Neural cell (in vitro differentiated cells): ENCODE results near the gene MMP24.
"Not testable (repeated sequence)": the region's sequence is repeated elsewhere in the genome, so short reads cannot be mapped to it uniquely, and the experiment has no call there.

Experiments
- EP300 ChIP-seq: fragments of 450-650 bp; conservative IDR thresholded peaks from 2 replicates; pipeline ENCODE4 v1.6.1; 2014; ENCODE audit warnings: antibody characterized with exemption, mild to moderate bottlenecking, moderate library complexity; ENCODE audit not compliant: poor library complexity, severe bottlenecking
- EZH2 ChIP-seq: fragments of 200-600, 300-800 bp; shearing (Covaris generic), sonication (generic); IDR thresholded peaks from 2 replicates; pipeline ENCODE4 v1.6.1; 2014; ENCODE audit warnings: antibody characterized with exemption, low read length, borderline replicate concordance, mild to moderate bottlenecking; ENCODE audit not compliant: insufficient read depth, poor library complexity, severe bottlenecking
- POLR2AphosphoS5 ChIP-seq: IDR thresholded peaks from 2 replicates; pipeline ENCODE4 v1.6.1; 2012
- SMC3 ChIP-seq: fragments of 450-650 bp; conservative IDR thresholded peaks from 2 replicates; pipeline ENCODE4 v1.6.1; 2014; ENCODE audit warnings: antibody characterized with exemption, mild to moderate bottlenecking, moderate library complexity; ENCODE audit not compliant: poor library complexity
- TAF1 ChIP-seq: IDR thresholded peaks from 2 replicates; pipeline ENCODE4 v1.6.1; 2012; ENCODE audit warnings: low read depth
- TF ChIP-seq, protein P1 (sequence below): IDR thresholded peaks from 2 replicates; pipeline ENCODE4 v1.6.1; 2012; ENCODE audit warnings: borderline replicate concordance
- TF ChIP-seq, protein P2 (sequence below): fragments of 450-650 bp; IDR thresholded peaks from 2 replicates; pipeline ENCODE4 v1.5.1; 2014; ENCODE audit warnings: antibody characterized with exemption, mild to moderate bottlenecking, moderate library complexity; ENCODE audit not compliant: poor library complexity, severe bottlenecking

DNA sequence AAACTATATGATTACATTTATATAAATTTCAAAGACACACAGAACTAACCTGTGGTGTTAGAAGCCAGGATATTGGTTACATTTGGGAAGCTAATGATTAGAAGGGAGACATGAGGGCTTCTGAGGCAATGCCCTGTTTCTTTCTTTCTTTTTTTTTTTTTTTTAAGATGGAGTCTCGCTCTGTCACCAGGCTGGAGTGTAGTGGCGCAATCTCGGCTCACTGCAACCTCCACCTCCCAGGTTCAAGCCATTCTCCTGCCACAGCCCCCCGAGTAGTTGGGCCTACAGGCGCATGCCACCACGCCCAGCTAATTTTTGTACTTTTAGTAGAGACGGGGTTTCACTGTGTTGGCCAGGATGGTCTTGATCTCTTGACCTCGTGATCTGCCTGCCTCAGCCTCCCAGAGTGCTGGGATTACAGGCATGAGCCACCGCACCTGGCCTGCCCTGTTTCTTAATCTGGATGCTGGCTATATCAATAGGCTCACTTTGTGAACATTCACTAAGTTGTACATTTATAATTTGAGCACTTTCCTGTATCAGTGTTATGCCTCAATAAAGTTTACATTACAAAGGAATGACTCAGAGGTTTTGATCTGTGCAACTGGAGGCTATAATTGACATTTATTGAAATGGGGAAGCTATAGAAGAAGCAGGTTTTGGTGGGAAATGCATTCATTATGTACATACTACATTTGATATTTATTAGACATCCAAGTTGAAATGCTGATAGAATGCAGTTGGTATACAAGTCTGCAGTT lies 33.3 kb upstream of the MMP24 start:
- TF ChIP-seq, protein P1, sequence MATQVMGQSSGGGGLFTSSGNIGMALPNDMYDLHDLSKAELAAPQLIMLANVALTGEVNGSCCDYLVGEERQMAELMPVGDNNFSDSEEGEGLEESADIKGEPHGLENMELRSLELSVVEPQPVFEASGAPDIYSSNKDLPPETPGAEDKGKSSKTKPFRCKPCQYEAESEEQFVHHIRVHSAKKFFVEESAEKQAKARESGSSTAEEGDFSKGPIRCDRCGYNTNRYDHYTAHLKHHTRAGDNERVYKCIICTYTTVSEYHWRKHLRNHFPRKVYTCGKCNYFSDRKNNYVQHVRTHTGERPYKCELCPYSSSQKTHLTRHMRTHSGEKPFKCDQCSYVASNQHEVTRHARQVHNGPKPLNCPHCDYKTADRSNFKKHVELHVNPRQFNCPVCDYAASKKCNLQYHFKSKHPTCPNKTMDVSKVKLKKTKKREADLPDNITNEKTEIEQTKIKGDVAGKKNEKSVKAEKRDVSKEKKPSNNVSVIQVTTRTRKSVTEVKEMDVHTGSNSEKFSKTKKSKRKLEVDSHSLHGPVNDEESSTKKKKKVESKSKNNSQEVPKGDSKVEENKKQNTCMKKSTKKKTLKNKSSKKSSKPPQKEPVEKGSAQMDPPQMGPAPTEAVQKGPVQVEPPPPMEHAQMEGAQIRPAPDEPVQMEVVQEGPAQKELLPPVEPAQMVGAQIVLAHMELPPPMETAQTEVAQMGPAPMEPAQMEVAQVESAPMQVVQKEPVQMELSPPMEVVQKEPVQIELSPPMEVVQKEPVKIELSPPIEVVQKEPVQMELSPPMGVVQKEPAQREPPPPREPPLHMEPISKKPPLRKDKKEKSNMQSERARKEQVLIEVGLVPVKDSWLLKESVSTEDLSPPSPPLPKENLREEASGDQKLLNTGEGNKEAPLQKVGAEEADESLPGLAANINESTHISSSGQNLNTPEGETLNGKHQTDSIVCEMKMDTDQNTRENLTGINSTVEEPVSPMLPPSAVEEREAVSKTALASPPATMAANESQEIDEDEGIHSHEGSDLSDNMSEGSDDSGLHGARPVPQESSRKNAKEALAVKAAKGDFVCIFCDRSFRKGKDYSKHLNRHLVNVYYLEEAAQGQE, result not testable (repeated sequence)
- not testable (repeated sequence) for TF ChIP-seq EP300, POLR2AphosphoS5, EZH2, TAF1, SMC3
- TF ChIP-seq, protein P2, sequence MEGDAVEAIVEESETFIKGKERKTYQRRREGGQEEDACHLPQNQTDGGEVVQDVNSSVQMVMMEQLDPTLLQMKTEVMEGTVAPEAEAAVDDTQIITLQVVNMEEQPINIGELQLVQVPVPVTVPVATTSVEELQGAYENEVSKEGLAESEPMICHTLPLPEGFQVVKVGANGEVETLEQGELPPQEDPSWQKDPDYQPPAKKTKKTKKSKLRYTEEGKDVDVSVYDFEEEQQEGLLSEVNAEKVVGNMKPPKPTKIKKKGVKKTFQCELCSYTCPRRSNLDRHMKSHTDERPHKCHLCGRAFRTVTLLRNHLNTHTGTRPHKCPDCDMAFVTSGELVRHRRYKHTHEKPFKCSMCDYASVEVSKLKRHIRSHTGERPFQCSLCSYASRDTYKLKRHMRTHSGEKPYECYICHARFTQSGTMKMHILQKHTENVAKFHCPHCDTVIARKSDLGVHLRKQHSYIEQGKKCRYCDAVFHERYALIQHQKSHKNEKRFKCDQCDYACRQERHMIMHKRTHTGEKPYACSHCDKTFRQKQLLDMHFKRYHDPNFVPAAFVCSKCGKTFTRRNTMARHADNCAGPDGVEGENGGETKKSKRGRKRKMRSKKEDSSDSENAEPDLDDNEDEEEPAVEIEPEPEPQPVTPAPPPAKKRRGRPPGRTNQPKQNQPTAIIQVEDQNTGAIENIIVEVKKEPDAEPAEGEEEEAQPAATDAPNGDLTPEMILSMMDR, result not testable (repeated sequence)
